Type B pancreatic cell (in vitro differentiated cells): ENCODE results near the gene PAXIP1. TPM values are rescaled to one million over a fixed set of nuclear protein-coding genes. Genes with fewer than 3 reads are reported as not detected.

ENCODE experiments used
- DNase-seq: peaks from one replicate; pipeline ENCODE4 v3.0.0; 2021; ENCODE audit warnings: mixed read lengths; ENCODE audit not compliant: unreplicated experiment; ENCODE audit errors: extremely low spot score
- H3K27ac Mint-ChIP-seq: 2 replicates; pipeline ENCODE4 v1.8.0; 2021; ENCODE audit warnings: mild to moderate bottlenecking, mixed read lengths
- H3K27me3 Mint-ChIP-seq: 2 replicates; pipeline ENCODE4 v1.8.0; 2021; ENCODE audit warnings: mixed read lengths
- H3K36me3 Mint-ChIP-seq: 2 replicates; pipeline ENCODE4 v1.8.0; 2021; ENCODE audit warnings: mixed read lengths
- H3K4me1 Mint-ChIP-seq: one replicate; pipeline ENCODE4 v1.8.0; 2021; ENCODE audit warnings: mixed read lengths; ENCODE audit not compliant: unreplicated experiment
- H3K4me3 Mint-ChIP-seq: 2 replicates; pipeline ENCODE4 v1.8.0; 2021; ENCODE audit warnings: mild to moderate bottlenecking, mixed read lengths
- H3K9me3 Mint-ChIP-seq: 2 replicates; pipeline ENCODE4 v1.8.0; 2021; ENCODE audit warnings: mixed read lengths
- CTCF ChIP-seq: fragments of 200-600 bp; sonication (generic); conservative IDR thresholded peaks from 2 replicates; pipeline ENCODE4 v1.5.0; 2021; ENCODE audit warnings: antibody characterized with exemption, mild to moderate bottlenecking
- total RNA-seq: library from RNA; stranded (reverse); gene quantifications from 2 replicates; pipeline ENCODE4 v1.2.1, GENCODE V29; 2021; ENCODE audit warnings: low replicate concordance

Gene PAXIP1
- total RNA-seq, 1 donor from 2014 or later, result 21.1 TPM

- H3K4me1 Mint-ChIP-seq, result no peaks in the 10 kb centered on the region
Observed at GRCh38 chr7:154990964-154991540, 11.9 kb downstream of the PAXIP1 start.

GRCh38 chr7:154987571-154987970 lies 15.4 kb downstream of the PAXIP1 start:
- Mint-ChIP-seq H3K4me1 (no peaks in the 10 kb centered on the region), H3K27me3 (no peaks in the 10 kb centered on the region), H3K27ac (no peak overlapping the region), H3K4me3 (no peak overlapping the region), H3K9me3 (no peaks in the 10 kb centered on the region), H3K36me3 (peaks cover 20% of the 10 kb centered on the region)
- no peak for TF ChIP-seq CTCF
- no peak for DNase-seq

More at GRCh38 chr7:154990964-154991540, 11.9 kb downstream of the PAXIP1 start:
- peaks cover 24% of the 10 kb centered on the region for H3K36me3 Mint-ChIP-seq
- no peak overlapping the region for H3K27ac Mint-ChIP-seq
- H3K9me3 Mint-ChIP-seq, result no peaks in the 10 kb centered on the region
- no peaks in the 10 kb centered on the region for H3K27me3 Mint-ChIP-seq
- no peak for DNase-seq
- TF ChIP-seq CTCF, result no peak
- no peak overlapping the region for H3K4me3 Mint-ChIP-seq

- no peaks in the 10 kb centered on the region for H3K27me3 Mint-ChIP-seq
- H3K27ac Mint-ChIP-seq, result no peak overlapping the region
- DNase-seq, result no peak
- peaks cover 20% of the 10 kb centered on the region for H3K36me3 Mint-ChIP-seq
- no peaks in the 10 kb centered on the region for H3K4me1 Mint-ChIP-seq
- no peak for TF ChIP-seq CTCF
- no peaks in the 10 kb centered on the region for H3K9me3 Mint-ChIP-seq
- H3K4me3 Mint-ChIP-seq, result no peak overlapping the region
Observed at GRCh38 chr7:154986200-154986945, 16.6 kb downstream of the PAXIP1 start.

GRCh38 chr7:154985230-154985629 lies 17.7 kb downstream of the PAXIP1 start:
- TF ChIP-seq CTCF, result no peak
- Mint-ChIP-seq H3K9me3 (no peaks in the 10 kb centered on the region), H3K4me3 (no peak overlapping the region), H3K36me3 (peaks cover 20% of the 10 kb centered on the region), H3K4me1 (no peaks in the 10 kb centered on the region), H3K27ac (no peak overlapping the region), H3K27me3 (no peaks in the 10 kb centered on the region)
- no peak for DNase-seq

GRCh38 chr7:154984601-154985188 lies 18.2 kb downstream of the PAXIP1 start:
- no peak for TF ChIP-seq CTCF
- no peaks in the 10 kb centered on the region for H3K4me1 Mint-ChIP-seq
- peaks cover 20% of the 10 kb centered on the region for H3K36me3 Mint-ChIP-seq
- H3K4me3 Mint-ChIP-seq, result no peak overlapping the region
- DNase-seq, result no peak
- H3K27ac Mint-ChIP-seq, result no peak overlapping the region
- H3K9me3 Mint-ChIP-seq, result no peaks in the 10 kb centered on the region
- H3K27me3 Mint-ChIP-seq, result no peaks in the 10 kb centered on the region
